GM12878 (cell line): ENCODE results near the gene ANTXR2. TPM values are rescaled to one million over a fixed set of nuclear protein-coding genes. Genes with fewer than 3 reads are reported as not detected.

Experiments used
- ATAC-seq: fragments of 200-7000 bp; cut with Tn5 transposase; 3 replicates; pipeline ENCODE4 v1.9.1; 2020; ENCODE audit warnings: mild to moderate bottlenecking, moderate library complexity
- BruUV-seq: library from RNA; stranded (reverse); fragments of 400-500 nt; replicated peaks from 2 replicates; lab custom pipeline; 2021; lab: Mats Ljungman, UMichigan
- CTCF ChIA-PET: fragments of 300-600 bp; sonication (Branson Sonifier 250); formaldehyde crosslinking; extraction: SDS; loops from one replicate; lab custom pipeline; 2021; ENCODE audit warnings: inconsistent platforms; lab: Yijun Ruan, JAX
- POLR2A ChIA-PET: fragments of 350-600 bp; formaldehyde crosslinking; extraction: SDS; loops from one replicate; lab custom pipeline; 2021; ENCODE audit warnings: inconsistent platforms; lab: Charles Lee
- RAD21 ChIA-PET: fragments of 300-600 bp; sonication (Branson Sonifier 250); formaldehyde crosslinking; loops from one replicate; lab custom pipeline; 2023; ENCODE audit warnings: antibody characterized with exemption; ENCODE audit not compliant: unreplicated experiment; lab: Charles Lee
- SMC1A ChIA-PET: fragments of 300-600 bp; sonication (Branson Sonifier 250); formaldehyde crosslinking; loops from one replicate; lab custom pipeline; 2023; ENCODE audit not compliant: unreplicated experiment, uncharacterized antibody; lab: Charles Lee
- DNase-seq: peaks from one replicate; pipeline ENCODE4 v3.0.0-alpha.2; 2011; ENCODE audit warnings: low read depth, low spot score
- FAIRE-seq: peaks from 3 replicates; lab custom pipeline; 2011; peaks lifted over from hg19 to GRCh38; lab: Jason Lieb, UNC
- H2AFZ ChIP-seq: 2 replicates; pipeline ENCODE4 v1.6.0; 2011; ENCODE audit warnings: low read depth, low read length, control low read depth; ENCODE audit not compliant: control insufficient read depth
- H3K27ac ChIP-seq: 2 replicates; pipeline ENCODE4 v1.5.1; 2011; ENCODE audit warnings: control low read depth; ENCODE audit not compliant: control insufficient read depth, insufficient read depth
- H3K27me3 ChIP-seq, 2 experiments: replicated peaks in 1 of 2; 2 replicates each; pipeline versions ENCODE4 v1.6.0 to v1.6.1; 2011; ENCODE audit warnings: low read length in 1 of 2; ENCODE audit not compliant: control insufficient read depth in 2 of 2, insufficient read depth in 2 of 2
- H3K36me3 ChIP-seq, 2 experiments: 2 replicates each; pipeline ENCODE4 v1.5.1; 2011; ENCODE audit warnings: low read length in 1 of 2; ENCODE audit not compliant: control insufficient read depth in 2 of 2, insufficient read depth in 2 of 2
- H3K4me1 ChIP-seq: 2 replicates; pipeline ENCODE4 v1.6.1; 2011; ENCODE audit warnings: mild to moderate bottlenecking, low read length, moderate library complexity, mixed read lengths; ENCODE audit not compliant: control insufficient read depth, insufficient read depth
- H3K4me2 ChIP-seq: 2 replicates; pipeline ENCODE4 v1.6.0; 2011; ENCODE audit warnings: control low read depth; ENCODE audit not compliant: control insufficient read depth, insufficient read depth
- H3K4me3 ChIP-seq: fragments of 200-600 bp; sonication (generic); 2 replicates; pipeline ENCODE4 v1.5.1; 2016
- H3K79me2 ChIP-seq: 2 replicates; pipeline ENCODE4 v1.6.0; 2011; ENCODE audit warnings: low read length; ENCODE audit not compliant: control insufficient read depth, insufficient read depth
- H3K9ac ChIP-seq: 2 replicates; pipeline ENCODE4 v1.8.0; 2011; ENCODE audit warnings: low read length, control low read depth, mixed read lengths; ENCODE audit not compliant: control insufficient read depth, insufficient read depth
- H3K9me3 ChIP-seq: replicated peaks from 3 replicates; pipeline ENCODE4 v1.5.1; 2011; ENCODE audit warnings: mild to moderate bottlenecking, low read length; ENCODE audit not compliant: control insufficient read depth, insufficient read depth
- H4K20me1 ChIP-seq: 2 replicates; pipeline ENCODE4 v1.6.0; 2011; ENCODE audit not compliant: control insufficient read depth, insufficient read depth
- BHLHE40 ChIP-seq, 2 experiments: fragments of 450-650 bp in 1 of 2; IDR thresholded peaks; 2 replicates each; pipeline ENCODE4 v1.6.1; 2011 to 2017; ENCODE audit warnings: low read depth in 2 of 2, borderline replicate concordance in 1 of 2, improper control_type of control experiment in 1 of 2, low read length in 1 of 2, mild to moderate bottlenecking in 1 of 2
- CBX5 ChIP-seq: sonication (generic); IDR thresholded peaks from 2 replicates; pipeline ENCODE4 v1.6.1; 2016; ENCODE audit warnings: low read depth, moderate library complexity, mild to moderate bottlenecking, inconsistent platforms
- IRF3 ChIP-seq: fragments of 450-650 bp; IDR thresholded peaks from 2 replicates; pipeline ENCODE4 v1.6.1; 2014; ENCODE audit warnings: mild to moderate bottlenecking
- SMARCA5 ChIP-seq: fragments of 450-650 bp; IDR thresholded peaks from 2 replicates; pipeline ENCODE4 v1.6.1; 2017; ENCODE audit warnings: mild to moderate bottlenecking
- SREBF2 ChIP-seq: IDR thresholded peaks from 2 replicates; pipeline ENCODE4 v1.6.1; 2012; ENCODE audit warnings: mild to moderate bottlenecking, low read length
- TAF1 ChIP-seq: IDR thresholded peaks from 2 replicates; pipeline ENCODE4 v1.6.1; 2011; ENCODE audit warnings: mild to moderate bottlenecking, low read depth, low read length, borderline replicate concordance
- ZBED1 ChIP-seq: IDR thresholded peaks from 2 replicates; pipeline ENCODE4 v1.6.1; 2016; ENCODE audit warnings: borderline replicate concordance
- WGBS: methylation state at CpG from one replicate; pipeline ENCODE4 v1.1.6; 2016; ENCODE audit warnings: low lambda C conversion rate; ENCODE audit not compliant: insufficient replicate concordance, insufficient coverage; ENCODE audit errors: missing lambda C conversion rate; 5-methylcytosine and 5-hydroxymethylcytosine counted together
- in situ Hi-C: fragments of 300-500 bp; cut with MboI; formaldehyde crosslinking; loops from 9 replicates; pipeline ENCODE4 v1.14.3; 2018; ENCODE audit warnings: mixed read lengths
- intact Hi-C: fragments of 100-400 bp; cut with micrococcal nuclease; formaldehyde crosslinking; loops from one replicate; pipeline ENCODE4 v1.14.2; 2022; ENCODE audit not compliant: unreplicated experiment
- polyA plus RNA-seq, 11 experiments: library from polyadenylated mRNA; depleted of rRNA in 4 of 11; unstranded in 6 of 11; stranded (reverse) in 5 of 11; fragments of >200 nt; fragmentation: Nextera tagmentation in 4 of 11; fragmentation: Illumina TruSeq in 1 of 11; extraction: Ambion mirVana in 4 of 11; extraction: Trizol in 1 of 11; gene quantifications; 1 replicate in 1 of 11; 2 replicates in 10 of 11; pipeline versions ENCODE4 v1.2.1 to v1.2.3, GENCODE V29; 2011 to 2016; ENCODE audit warnings: inconsistent platforms in 2 of 11, missing spikeins in 2 of 11, low read depth in 1 of 11
- total RNA-seq, 4 experiments: library from RNA; depleted of rRNA in 3 of 4; stranded (reverse); fragments of >200 nt in 3 of 4; fragmentation: Illumina TruSeq in 1 of 4; extraction: Trizol in 1 of 4; gene quantifications; 2 replicates each; pipeline versions ENCODE4 v1.2.1 to v1.2.3, GENCODE V29; 2013 to 2021
- TF ChIP-seq, protein P1 (sequence below): IDR thresholded peaks from 2 replicates; pipeline ENCODE4 v1.6.1; 2012; ENCODE audit warnings: improper control_type of control experiment, low read depth, low read length; ENCODE audit not compliant: insufficient replicate concordance
- TF ChIP-seq, protein P2 (sequence below), 3 experiments: IDR thresholded peaks in 2 of 3; conservative IDR thresholded peaks in 1 of 3; 2 replicates each; pipeline ENCODE4 v1.5.1; 2011; ENCODE audit warnings: low read depth in 3 of 3, low read length in 3 of 3, mild to moderate bottlenecking in 3 of 3, control low read depth in 2 of 3, moderate library complexity in 2 of 3, inconsistent platforms in 1 of 3, mixed read lengths in 1 of 3; ENCODE audit not compliant: control insufficient read depth in 2 of 3, insufficient read depth in 1 of 3; ENCODE audit errors: extremely low read depth in 1 of 3
- TF ChIP-seq, protein P3 (sequence below): IDR thresholded peaks from 2 replicates; pipeline ENCODE4 v1.6.1; 2012; ENCODE audit warnings: mild to moderate bottlenecking, low read depth, low read length

ANTXR2 gene
- total and polyA plus RNA-seq, 10 of the 15 experiments (the other 5 are each of a cell fraction or from before 2014, with no cell fraction given) = 1.4 to 8.9 (median 5.7) TPM

GRCh38 chr4:80092847-80093246, 19.8 kb upstream of the ANTXR2 start (continued):
- TF ChIP-seq, protein P1, sequence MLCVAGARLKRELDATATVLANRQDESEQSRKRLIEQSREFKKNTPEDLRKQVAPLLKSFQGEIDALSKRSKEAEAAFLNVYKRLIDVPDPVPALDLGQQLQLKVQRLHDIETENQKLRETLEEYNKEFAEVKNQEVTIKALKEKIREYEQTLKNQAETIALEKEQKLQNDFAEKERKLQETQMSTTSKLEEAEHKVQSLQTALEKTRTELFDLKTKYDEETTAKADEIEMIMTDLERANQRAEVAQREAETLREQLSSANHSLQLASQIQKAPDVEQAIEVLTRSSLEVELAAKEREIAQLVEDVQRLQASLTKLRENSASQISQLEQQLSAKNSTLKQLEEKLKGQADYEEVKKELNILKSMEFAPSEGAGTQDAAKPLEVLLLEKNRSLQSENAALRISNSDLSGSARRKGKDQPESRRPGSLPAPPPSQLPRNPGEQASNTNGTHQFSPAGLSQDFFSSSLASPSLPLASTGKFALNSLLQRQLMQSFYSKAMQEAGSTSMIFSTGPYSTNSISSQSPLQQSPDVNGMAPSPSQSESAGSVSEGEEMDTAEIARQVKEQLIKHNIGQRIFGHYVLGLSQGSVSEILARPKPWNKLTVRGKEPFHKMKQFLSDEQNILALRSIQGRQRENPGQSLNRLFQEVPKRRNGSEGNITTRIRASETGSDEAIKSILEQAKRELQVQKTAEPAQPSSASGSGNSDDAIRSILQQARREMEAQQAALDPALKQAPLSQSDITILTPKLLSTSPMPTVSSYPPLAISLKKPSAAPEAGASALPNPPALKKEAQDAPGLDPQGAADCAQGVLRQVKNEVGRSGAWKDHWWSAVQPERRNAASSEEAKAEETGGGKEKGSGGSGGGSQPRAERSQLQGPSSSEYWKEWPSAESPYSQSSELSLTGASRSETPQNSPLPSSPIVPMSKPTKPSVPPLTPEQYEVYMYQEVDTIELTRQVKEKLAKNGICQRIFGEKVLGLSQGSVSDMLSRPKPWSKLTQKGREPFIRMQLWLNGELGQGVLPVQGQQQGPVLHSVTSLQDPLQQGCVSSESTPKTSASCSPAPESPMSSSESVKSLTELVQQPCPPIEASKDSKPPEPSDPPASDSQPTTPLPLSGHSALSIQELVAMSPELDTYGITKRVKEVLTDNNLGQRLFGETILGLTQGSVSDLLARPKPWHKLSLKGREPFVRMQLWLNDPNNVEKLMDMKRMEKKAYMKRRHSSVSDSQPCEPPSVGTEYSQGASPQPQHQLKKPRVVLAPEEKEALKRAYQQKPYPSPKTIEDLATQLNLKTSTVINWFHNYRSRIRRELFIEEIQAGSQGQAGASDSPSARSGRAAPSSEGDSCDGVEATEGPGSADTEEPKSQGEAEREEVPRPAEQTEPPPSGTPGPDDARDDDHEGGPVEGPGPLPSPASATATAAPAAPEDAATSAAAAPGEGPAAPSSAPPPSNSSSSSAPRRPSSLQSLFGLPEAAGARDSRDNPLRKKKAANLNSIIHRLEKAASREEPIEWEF = no peak
- TF ChIP-seq, protein P2, sequence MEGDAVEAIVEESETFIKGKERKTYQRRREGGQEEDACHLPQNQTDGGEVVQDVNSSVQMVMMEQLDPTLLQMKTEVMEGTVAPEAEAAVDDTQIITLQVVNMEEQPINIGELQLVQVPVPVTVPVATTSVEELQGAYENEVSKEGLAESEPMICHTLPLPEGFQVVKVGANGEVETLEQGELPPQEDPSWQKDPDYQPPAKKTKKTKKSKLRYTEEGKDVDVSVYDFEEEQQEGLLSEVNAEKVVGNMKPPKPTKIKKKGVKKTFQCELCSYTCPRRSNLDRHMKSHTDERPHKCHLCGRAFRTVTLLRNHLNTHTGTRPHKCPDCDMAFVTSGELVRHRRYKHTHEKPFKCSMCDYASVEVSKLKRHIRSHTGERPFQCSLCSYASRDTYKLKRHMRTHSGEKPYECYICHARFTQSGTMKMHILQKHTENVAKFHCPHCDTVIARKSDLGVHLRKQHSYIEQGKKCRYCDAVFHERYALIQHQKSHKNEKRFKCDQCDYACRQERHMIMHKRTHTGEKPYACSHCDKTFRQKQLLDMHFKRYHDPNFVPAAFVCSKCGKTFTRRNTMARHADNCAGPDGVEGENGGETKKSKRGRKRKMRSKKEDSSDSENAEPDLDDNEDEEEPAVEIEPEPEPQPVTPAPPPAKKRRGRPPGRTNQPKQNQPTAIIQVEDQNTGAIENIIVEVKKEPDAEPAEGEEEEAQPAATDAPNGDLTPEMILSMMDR (IDR thresholded peaks at IDR 0.05 in 2 of 3, conservative IDR thresholded peaks at IDR 0.05 in 1 of 3; ENCODE audit: control insufficient read depth in 2 of 3, extremely low read depth in 1 of 3, insufficient read depth in 1 of 3, low read depth in 3 of 3, low read length in 3 of 3) = no peak

DNA sequence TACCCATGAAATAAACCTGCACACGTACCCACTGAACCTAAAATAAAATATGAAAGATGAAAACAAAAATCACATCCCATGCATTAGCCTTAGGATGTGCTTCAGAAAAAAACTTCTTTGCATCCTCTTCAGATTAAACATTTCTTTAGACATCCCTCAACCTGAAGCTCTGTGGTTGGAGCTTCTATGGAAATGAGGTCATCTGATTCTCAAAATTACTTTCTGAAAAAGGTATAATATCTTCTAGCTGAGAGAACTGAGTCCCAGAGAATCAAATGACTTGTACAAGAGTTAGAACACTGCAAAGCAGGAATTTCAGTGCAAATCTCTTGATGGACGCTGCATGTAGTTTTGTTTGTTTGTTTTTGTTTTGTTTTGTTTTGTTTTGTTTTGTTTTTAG, 19.1 kb upstream of the ANTXR2 start:
- in situ Hi-C loops (no loop called here), intact Hi-C loops (no loop called here)
- ChIA-PET SMC1A (interaction anchor here (0.8 to 1.9 kb wide), 2 partner anchors 13 to 34 kb away, joined by 4 to 7 read pairs; no protein-coding TSS in a partner anchor), CTCF (interaction anchor here (0.8 kb wide), 1 partner anchor 121 kb away, joined by 3 read pairs; no protein-coding TSS in a partner anchor), POLR2A (no interaction called here), RAD21 (no interaction called here)
- Histone ChIP-seq H3K27ac (no peak overlapping the region), H3K36me3 (no peaks in the 10 kb centered on the region), H3K4me2 (no peak overlapping the region), H3K9me3 (no peaks in the 10 kb centered on the region), H3K79me2 (no peaks in the 10 kb centered on the region), H3K9ac (no peak overlapping the region), H2AFZ (no peak overlapping the region), H3K4me1 (no peaks in the 10 kb centered on the region), H3K27me3 (no peaks in the 10 kb centered on the region), H3K4me3 (no peak overlapping the region), H4K20me1 (no peaks in the 10 kb centered on the region)
- DNase-seq = no peak
- FAIRE-seq = no peak
- BruUV-seq = no TSS peak
- 39% methylated on average over 2 of the region's 2 CpGs for WGBS
- ATAC-seq = no peak
- no peak for TF ChIP-seq TAF1
- no peak for TF ChIP-seq SMARCA5
- TF ChIP-seq, protein P3, sequence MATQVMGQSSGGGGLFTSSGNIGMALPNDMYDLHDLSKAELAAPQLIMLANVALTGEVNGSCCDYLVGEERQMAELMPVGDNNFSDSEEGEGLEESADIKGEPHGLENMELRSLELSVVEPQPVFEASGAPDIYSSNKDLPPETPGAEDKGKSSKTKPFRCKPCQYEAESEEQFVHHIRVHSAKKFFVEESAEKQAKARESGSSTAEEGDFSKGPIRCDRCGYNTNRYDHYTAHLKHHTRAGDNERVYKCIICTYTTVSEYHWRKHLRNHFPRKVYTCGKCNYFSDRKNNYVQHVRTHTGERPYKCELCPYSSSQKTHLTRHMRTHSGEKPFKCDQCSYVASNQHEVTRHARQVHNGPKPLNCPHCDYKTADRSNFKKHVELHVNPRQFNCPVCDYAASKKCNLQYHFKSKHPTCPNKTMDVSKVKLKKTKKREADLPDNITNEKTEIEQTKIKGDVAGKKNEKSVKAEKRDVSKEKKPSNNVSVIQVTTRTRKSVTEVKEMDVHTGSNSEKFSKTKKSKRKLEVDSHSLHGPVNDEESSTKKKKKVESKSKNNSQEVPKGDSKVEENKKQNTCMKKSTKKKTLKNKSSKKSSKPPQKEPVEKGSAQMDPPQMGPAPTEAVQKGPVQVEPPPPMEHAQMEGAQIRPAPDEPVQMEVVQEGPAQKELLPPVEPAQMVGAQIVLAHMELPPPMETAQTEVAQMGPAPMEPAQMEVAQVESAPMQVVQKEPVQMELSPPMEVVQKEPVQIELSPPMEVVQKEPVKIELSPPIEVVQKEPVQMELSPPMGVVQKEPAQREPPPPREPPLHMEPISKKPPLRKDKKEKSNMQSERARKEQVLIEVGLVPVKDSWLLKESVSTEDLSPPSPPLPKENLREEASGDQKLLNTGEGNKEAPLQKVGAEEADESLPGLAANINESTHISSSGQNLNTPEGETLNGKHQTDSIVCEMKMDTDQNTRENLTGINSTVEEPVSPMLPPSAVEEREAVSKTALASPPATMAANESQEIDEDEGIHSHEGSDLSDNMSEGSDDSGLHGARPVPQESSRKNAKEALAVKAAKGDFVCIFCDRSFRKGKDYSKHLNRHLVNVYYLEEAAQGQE = no peak
- TF ChIP-seq ZBED1 = no peak
- TF ChIP-seq SREBF2 = no peak
- no peak for TF ChIP-seq IRF3
- TF ChIP-seq BHLHE40 (IDR thresholded peaks at IDR 0.05; ENCODE audit: borderline replicate concordance in 1 of 2, low read depth in 2 of 2, low read length in 1 of 2) = no peak
- no peak for TF ChIP-seq CBX5
